Breast epithelium (tissue), 4 donors: ENCODE results near the gene PGBD1. TPM values are rescaled to one million over a fixed set of nuclear protein-coding genes. Genes with fewer than 3 reads are reported as not detected.
"Not testable (repeated sequence)": the region's sequence is repeated elsewhere in the genome, so short reads cannot be mapped to it uniquely, and the experiment has no call there.

Source experiments
- DNase-seq, 2 donors: peaks; one replicate each; pipeline ENCODE4 v3.0.0-alpha.2; 2019; ENCODE audit warnings: low spot score in 2 of 2
- H3K27ac ChIP-seq, 2 donors: fragments of 200-600 bp; sonication (generic) in 1 of 2; one replicate each; pipeline ENCODE4 v1.5.1; 2016 to 2019; ENCODE audit warnings: mild to moderate bottlenecking in 1 of 2
- H3K27me3 ChIP-seq, 2 donors: fragments of 200-600 bp; sonication (generic) in 1 of 2; one replicate each; pipeline versions ENCODE4 v1.5.1 to v1.6.0; 2017 to 2019; ENCODE audit warnings: control low read depth in 1 of 2, mild to moderate bottlenecking in 1 of 2
- H3K36me3 ChIP-seq: fragments of 200-600 bp; one replicate; pipeline ENCODE4 v1.5.1; 2019
- H3K4me1 ChIP-seq, 2 donors: fragments of 200-600 bp; sonication (generic); one replicate each; pipeline ENCODE4 v1.5.1; 2016 to 2019; ENCODE audit warnings: control low read depth in 1 of 2
- H3K4me3 ChIP-seq, 3 donors: fragments of 200-600 bp; sonication (generic); 1 replicate in 2 of 3; 2 replicates in 1 of 3; pipeline ENCODE4 v1.5.1; 2016 to 2019; ENCODE audit warnings: mild to moderate bottlenecking in 3 of 3, moderate library complexity in 2 of 3
- H3K9me3 ChIP-seq, 2 donors: fragments of 200-600 bp; sonication (generic) in 1 of 2; one replicate each; pipeline ENCODE4 v1.5.1; 2016 to 2019; ENCODE audit warnings: control low read depth in 1 of 2
- POLR2A ChIP-seq: fragments of 450-650 bp; IDR thresholded peaks from one replicate; pipeline ENCODE4 v1.6.1; 2016; ENCODE audit warnings: antibody characterized with exemption, mild to moderate bottlenecking, moderate library complexity
- POLR2AphosphoS5 ChIP-seq, 3 donors: sonication (generic); formaldehyde crosslinking; IDR thresholded peaks; one replicate each; pipeline ENCODE4 v1.6.1; 2017; ENCODE audit warnings: antibody characterized with exemption in 3 of 3
- intact Hi-C: fragments of 100-400 bp; cut with DNase I; formaldehyde crosslinking; loops from one replicate; pipeline ENCODE4 v1.15.1; 2023; ENCODE audit warnings: low total_unique reads
- total RNA-seq, 3 donors: library from RNA; depleted of rRNA; stranded (reverse); fragments of >200 nt; gene quantifications; one replicate each; pipeline ENCODE4 v1.1.0, GENCODE V29; 2016
- TF ChIP-seq, protein P1 (sequence below), 3 donors: fragments of 450-650 bp; IDR thresholded peaks; one replicate each; pipeline ENCODE4 v1.5.1; 2016 to 2017; ENCODE audit warnings: antibody characterized with exemption in 3 of 3, mild to moderate bottlenecking in 3 of 3, moderate library complexity in 3 of 3

Gene PGBD1
- total RNA-seq, 3 donors from 2014 or later, result 4.2 to 5.9 (median 4.6) TPM

DNA sequence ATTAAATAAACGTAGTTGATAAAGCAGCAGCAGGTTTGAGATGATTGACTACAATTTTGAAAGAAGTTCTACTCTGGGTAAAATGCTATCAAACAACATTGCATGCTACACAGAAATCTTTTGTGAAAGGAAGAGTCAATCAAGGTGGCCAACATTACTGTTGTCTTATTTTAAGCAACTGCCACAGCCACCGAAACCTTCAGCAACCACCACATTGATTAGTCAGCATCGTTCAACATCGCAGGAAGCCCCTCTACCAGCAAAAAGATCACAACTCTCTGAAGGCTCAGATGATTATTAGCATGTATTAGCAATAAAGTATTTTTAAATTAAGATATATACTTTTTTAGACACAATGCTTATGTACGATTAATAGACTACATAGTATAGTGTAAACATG lies 14.0 kb downstream of the PGBD1 start:
- H3K27me3 ChIP-seq, result no peaks in the 10 kb centered on the region
- H3K9me3 ChIP-seq, result no peaks in the 10 kb centered on the region
- intact Hi-C loops, result no loop called here
- no peaks in the 10 kb centered on the region for H3K4me1 ChIP-seq
- TF ChIP-seq, protein P1, sequence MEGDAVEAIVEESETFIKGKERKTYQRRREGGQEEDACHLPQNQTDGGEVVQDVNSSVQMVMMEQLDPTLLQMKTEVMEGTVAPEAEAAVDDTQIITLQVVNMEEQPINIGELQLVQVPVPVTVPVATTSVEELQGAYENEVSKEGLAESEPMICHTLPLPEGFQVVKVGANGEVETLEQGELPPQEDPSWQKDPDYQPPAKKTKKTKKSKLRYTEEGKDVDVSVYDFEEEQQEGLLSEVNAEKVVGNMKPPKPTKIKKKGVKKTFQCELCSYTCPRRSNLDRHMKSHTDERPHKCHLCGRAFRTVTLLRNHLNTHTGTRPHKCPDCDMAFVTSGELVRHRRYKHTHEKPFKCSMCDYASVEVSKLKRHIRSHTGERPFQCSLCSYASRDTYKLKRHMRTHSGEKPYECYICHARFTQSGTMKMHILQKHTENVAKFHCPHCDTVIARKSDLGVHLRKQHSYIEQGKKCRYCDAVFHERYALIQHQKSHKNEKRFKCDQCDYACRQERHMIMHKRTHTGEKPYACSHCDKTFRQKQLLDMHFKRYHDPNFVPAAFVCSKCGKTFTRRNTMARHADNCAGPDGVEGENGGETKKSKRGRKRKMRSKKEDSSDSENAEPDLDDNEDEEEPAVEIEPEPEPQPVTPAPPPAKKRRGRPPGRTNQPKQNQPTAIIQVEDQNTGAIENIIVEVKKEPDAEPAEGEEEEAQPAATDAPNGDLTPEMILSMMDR (IDR thresholded peaks at IDR 0.05), result no peak
- TF ChIP-seq POLR2AphosphoS5 (IDR thresholded peaks at IDR 0.05) (no peak), POLR2A (no peak)
- H3K4me3 ChIP-seq, result no peak overlapping the region
- no peak overlapping the region for H3K27ac ChIP-seq
- no peaks in the 10 kb centered on the region for H3K36me3 ChIP-seq
- DNase-seq, result no peak

DNA sequence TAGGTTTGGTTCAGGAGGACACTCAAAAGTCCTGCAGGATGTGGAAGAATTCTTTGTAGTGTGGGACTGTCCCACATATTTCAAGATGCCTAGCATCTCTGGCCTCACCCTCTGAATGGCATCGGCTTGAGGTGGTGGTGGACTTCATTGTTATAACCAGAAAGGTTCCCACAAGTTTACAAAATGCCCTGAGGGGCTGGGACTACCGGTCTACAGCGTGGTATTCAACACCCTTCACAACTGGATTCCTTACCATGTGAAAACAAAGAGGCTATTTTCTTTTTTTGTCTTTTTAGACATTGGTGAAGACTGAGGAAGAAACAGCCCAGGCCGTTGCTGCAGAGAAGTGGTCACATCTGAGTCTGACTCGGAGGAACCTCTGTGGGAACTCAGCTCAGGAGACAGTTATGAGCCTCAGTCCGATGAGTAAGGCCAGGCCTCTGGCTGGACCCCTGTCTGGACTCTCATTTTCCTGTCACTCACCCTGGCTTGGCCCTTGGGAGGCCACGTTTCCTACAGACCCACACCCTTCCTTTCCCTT lies 15.2 kb downstream of the PGBD1 start:
- DNase-seq, result no peak
- Histone ChIP-seq H3K9me3 (no peaks in the 10 kb centered on the region), H3K27me3 (no peaks in the 10 kb centered on the region), H3K4me1 (no peaks in the 10 kb centered on the region), H3K4me3 (no peak overlapping the region), H3K36me3 (no peaks in the 10 kb centered on the region), H3K27ac (no peak overlapping the region)
- TF ChIP-seq POLR2AphosphoS5 (IDR thresholded peaks at IDR 0.05) (no peak), POLR2A (no peak)
- TF ChIP-seq, protein P1 (IDR thresholded peaks at IDR 0.05), result no peak
- intact Hi-C loops, result no loop called here

DNA sequence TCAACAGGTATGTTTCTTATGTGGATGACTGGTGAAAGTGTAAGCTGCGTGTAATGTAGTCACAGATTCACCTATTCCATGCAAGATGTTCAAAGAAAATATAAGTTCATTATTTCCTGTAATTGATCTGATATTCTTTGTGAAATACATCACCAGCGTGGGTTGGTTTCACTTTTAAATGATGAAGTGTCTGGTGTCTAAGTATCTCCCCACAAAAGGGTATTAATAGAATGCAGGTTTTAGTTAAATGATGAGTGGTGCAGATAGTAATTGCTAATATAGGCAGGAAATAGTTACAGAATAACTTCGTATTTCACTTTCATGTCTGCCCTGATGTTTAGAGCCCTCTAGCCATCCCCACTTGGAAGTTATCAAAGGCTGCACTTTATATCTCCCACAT lies 22.2 kb downstream of the PGBD1 start:
- Histone ChIP-seq H3K36me3 (no peaks in the 10 kb centered on the region), H3K9me3 (peaks cover 0 to 14% of the 10 kb centered on the region in 2 donors), H3K27me3 (no peaks in the 10 kb centered on the region), H3K4me1 (no peaks in the 10 kb centered on the region), H3K27ac (no peak overlapping the region), H3K4me3 (no peak overlapping the region)
- intact Hi-C loops, result no loop called here
- no peak for DNase-seq
- TF ChIP-seq, protein P1 (IDR thresholded peaks at IDR 0.05), result no peak
- no peak for TF ChIP-seq POLR2A
- TF ChIP-seq POLR2AphosphoS5 (IDR thresholded peaks at IDR 0.05), result no peak

DNA sequence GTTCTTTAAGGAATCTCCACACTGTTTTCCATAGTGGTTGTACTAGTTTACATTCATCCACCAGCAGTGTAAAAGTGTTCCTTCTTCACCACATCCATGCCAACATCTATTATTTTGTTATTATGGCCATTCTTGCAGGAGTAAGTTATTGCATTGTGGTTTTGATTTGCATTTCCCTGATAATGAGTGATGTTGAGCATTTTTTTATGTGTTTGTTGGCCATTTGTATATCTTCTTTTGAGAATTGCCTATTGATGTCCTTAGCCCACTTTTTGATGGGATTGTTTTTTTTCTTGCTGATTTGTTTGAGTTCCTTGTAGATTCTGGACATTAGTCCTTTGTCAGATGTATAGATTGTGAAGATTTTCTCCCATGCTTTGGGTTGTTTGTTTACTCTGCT lies 25.0 kb downstream of the PGBD1 start:
- DNase-seq, H3K27me3 ChIP-seq, H3K4me1 ChIP-seq, H3K4me3 ChIP-seq, H3K27ac ChIP-seq, H3K36me3 ChIP-seq, intact Hi-C loops: not testable (repeated sequence)
- H3K9me3 ChIP-seq, result peaks cover 0 to 14% of the 10 kb centered on the region in 2 donors

DNA sequence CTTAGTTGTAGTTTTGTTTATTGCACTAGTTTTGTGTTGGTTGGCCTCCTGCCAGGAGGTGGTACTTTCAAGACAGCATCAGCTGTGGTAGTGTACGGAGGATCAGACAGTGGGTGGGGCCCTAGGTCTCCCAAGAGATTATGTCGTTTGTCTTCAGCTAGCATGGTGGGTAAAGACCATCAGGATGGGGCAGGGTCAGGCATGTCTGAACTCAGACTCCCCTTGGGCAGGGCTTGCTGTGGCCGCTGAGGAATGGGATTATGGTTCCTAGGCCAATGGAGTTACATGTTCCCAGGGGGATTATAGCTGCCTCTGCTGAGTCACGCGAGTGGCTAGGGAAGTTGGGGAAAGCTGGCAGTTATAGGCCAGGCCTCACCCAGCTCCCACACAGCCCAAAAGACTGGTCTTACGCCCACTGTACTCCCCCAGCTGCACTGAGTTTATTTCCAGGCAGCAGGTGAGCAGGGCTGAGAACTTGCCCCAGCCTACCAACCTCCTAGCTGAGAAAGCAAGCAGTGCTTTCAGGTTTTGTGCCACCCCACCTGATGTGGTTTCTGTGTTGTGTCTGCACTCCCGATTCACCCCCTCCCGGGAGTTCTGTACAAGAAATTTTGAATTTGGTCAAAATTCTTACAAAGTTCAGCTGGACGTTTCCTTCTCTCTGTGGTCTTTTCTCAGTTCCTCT lies 29.9 kb downstream of the PGBD1 start:
- TF ChIP-seq POLR2A, result no peak
- Histone ChIP-seq H3K4me3 (no peak overlapping the region), H3K4me1 (no peaks in the 10 kb centered on the region), H3K9me3 (peaks cover 0 to 9% of the 10 kb centered on the region in 2 donors), H3K27ac (no peak overlapping the region), H3K36me3 (no peaks in the 10 kb centered on the region), H3K27me3 (no peaks in the 10 kb centered on the region)
- intact Hi-C loops, result no loop called here
- DNase-seq, result no peak

DNA sequence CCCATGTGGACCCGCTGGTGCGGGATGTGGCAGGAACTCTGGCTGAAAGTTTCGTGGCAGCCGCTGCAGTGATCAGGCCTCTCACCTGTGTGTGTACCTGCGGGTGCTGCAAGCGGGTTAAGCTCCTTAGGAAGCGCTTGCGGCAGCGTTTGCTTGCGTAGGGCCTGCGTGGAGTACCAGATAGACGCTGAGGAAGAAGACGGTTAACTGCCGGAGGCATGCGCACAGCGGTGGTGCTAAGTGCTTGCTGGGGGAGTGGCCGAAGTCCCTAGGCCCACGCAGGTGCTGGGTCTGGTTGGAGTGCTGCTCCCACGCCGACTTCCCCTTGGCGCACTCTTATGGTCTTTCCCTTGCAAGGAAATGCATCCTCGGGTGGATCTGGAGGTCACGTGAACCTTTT lies 31.6 kb downstream of the PGBD1 start:
- intact Hi-C loops, result no loop called here
- no peak overlapping the region for H3K4me3 ChIP-seq
- H3K36me3 ChIP-seq, result no peaks in the 10 kb centered on the region

More for the DNA sequence above, 31.6 kb downstream of the PGBD1 start:
- Histone ChIP-seq H3K27ac (no peak overlapping the region), H3K9me3 (no peaks in the 10 kb centered on the region), H3K27me3 (no peaks in the 10 kb centered on the region), H3K4me1 (no peaks in the 10 kb centered on the region)
- TF ChIP-seq, protein P1 (IDR thresholded peaks at IDR 0.05), result no peak
- TF ChIP-seq POLR2AphosphoS5 (IDR thresholded peaks at IDR 0.05) (no peak), POLR2A (no peak)
- no peak for DNase-seq
